ENCODE data around the gene OR10G8.
"Not testable (repeated sequence)": the region's sequence is repeated elsewhere in the genome, so short reads cannot be mapped to it uniquely, and the experiment has no call there.

The OR10G8 gene, protein sequence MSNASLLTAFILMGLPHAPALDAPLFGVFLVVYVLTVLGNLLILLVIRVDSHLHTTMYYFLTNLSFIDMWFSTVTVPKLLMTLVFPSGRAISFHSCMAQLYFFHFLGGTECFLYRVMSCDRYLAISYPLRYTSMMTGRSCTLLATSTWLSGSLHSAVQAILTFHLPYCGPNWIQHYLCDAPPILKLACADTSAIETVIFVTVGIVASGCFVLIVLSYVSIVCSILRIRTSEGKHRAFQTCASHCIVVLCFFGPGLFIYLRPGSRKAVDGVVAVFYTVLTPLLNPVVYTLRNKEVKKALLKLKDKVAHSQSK

GRCh38 chr11:124026498-124026897 is at the start of gene OR10G8:
TSS of gene OR10G8 (plus strand) at chr11:124026798. CDS start at chr11:124029623, 2,825 bp downstream.
- DNase-seq: no peak

DNA sequence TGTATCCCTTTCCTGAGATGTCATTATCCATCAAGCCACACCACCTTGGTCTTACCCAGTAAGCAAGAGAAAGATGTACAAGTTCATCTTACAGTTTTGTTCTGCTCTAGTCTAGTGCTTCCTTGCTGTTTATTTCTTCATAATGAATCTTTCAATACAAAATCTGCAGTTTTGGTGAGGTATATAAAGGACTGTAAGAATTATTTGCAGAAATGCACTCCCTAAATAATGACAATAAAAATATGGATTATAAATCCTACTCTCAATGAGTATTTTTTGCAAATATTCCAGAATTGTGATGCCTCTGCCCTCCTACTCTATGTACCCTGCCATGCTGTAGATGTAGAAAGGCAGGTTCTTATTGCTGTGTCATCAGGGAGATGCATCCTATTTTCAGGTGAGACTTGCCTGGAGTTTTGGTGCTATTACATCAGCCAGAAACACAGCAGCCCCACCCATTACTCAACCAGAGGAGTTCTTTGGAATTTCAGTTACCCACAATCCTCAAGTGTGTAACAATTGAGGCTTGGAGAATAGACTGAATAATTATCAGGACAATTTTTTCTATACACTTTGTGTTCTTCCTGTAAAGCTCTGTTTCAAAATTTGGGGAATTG is 48.8 kb upstream of the OR10G8 start, which contains the start of gene OR10S1:
TSS of gene OR10S1 (minus strand) at position 51 of the 617 bp plus-strand sequence. CDS start 117 bp downstream, outside the sequence.
- DNase-seq: no peak

DNA sequence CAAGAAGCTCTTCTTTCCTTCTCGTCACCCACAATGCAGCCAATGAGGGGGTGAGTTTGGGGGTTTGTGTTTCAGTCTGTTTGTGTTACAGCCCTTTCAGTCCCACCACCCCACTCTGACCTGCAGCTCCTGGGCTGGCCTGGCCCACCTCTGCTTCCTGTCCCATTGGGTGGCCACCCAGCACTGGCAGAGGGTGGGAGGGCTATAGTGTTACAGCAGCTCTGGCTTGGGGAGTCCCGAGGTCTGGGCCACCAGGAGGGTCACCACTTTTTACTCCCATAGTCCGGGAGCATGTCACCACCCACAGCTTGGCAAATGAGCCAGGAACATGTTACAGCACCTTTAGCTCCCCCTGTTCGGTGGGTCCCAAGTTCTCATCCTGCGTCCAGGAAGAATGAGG is 47.3 kb upstream of the OR10G8 start:
- DNase-seq: no peak

DNA sequence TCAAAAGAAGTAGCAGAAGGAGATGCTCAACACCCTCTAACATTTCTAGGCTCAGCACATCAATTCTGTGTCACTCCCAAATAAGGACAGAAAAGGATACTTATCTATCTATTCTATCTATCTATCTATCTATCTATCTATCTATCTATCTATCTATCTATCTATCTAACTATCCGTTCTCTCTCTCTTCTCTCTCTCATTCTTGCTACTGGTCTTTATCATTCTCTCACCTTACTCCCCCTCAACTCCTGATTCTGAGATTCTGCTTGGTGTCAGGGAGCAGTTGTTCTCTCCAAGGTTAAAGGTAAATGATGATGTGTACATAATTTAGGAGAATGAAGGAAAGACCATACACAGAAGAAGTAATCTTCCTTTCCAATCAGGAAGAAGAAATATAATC is 31.5 kb upstream of the OR10G8 start, which contains the start of gene OR10G6:
TSS of gene OR10G6 (minus strand) at position 43 of the 400 bp plus-strand sequence. CDS start at position 43, 0 bp downstream.
- no peak for DNase-seq

DNA sequence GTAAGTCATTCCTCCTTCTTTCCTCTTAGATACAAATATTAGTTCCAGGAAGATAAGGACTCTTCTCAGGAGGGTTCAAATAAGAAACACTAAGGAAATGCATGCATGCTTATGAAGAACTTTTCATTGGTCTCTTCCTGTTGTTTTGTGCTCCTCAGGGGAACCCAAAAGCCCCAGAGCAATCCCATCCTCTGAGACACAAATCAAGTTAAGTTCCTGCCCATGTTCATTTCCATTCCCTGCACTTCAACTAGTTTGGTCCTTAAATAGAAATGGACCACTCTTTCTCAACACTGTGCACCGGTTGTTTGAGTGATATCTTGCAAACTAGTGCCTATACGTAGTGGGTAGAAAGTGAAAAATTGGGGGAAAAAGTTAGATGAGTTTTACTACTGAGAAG is 13.9 kb upstream of the OR10G8 start, which contains the start of gene OR10G4:
TSS of gene OR10G4 (plus strand) at position 301 of the 400 bp plus-strand sequence. CDS start 2,578 bp downstream, outside the sequence.
- no peak for DNase-seq

GRCh38 chr11:124015837-124016236 is 10.8 kb upstream of the OR10G8 start:
- DNase-seq: not testable (repeated sequence)

- no peak for DNase-seq
These were observed 10.1 kb downstream of the OR10G8 start for GRCh38 chr11:124036666-124037065.

DNA sequence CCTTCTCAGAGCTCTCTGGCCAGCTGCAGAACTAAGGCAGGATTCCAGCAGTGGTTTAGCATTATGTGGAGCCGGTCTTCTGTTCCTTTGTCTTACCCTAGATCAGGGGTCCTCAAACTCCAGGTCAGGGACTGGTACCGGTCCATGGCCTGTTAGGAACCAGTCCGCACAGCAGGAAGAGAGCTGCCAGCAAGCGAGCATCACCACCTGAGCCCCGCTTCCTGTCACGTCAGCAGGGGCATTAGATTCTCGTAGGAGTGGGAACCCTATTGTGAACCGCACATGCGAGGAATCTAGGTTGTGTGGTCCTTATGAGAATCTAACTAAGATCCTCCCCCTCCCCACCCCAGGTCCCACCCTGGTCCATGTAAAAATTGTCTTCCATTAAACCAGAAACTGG is 13.0 kb downstream of the OR10G8 start:
- DNase-seq: no peak

DNA sequence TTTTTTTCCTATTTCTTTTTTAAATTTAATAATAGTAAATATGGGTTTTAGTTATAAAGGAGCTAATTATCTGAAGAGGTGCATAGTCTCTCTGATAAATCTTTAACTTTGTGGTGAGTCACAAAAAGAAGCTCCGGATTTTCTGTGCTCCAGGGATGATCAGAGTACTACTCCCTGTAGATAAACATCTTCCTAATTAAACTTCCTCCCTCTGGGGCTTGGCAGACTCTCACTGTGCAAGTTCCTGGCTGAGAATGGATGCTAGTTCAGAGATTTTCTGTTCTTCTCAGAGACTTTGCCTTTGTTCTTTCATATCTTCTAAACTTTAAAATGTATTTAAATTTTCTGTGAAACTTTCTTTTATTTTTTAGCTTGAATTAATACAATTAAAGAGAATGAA is 14.7 kb downstream of the OR10G8 start, which contains the start of gene OR10G7:
TSS of gene OR10G7 (minus strand) at position 72 of the 400 bp plus-strand sequence. CDS start 2,324 bp downstream, outside the sequence.
- no peak for DNase-seq

GRCh38 chr11:124043420-124043819 is 16.8 kb downstream of the OR10G8 start:
- no peak for DNase-seq

- no peak for DNase-seq
These were observed 24.1 kb downstream of the OR10G8 start for GRCh38 chr11:124050748-124051147.

GRCh38 chr11:124052966-124053365 is 26.4 kb downstream of the OR10G8 start:
- DNase-seq: no peak

- DNase-seq: peak in 1 of 3 experiments; percentile 27
These were observed 42.1 kb downstream of the OR10G8 start for GRCh38 chr11:124068601-124069110.

DNA sequence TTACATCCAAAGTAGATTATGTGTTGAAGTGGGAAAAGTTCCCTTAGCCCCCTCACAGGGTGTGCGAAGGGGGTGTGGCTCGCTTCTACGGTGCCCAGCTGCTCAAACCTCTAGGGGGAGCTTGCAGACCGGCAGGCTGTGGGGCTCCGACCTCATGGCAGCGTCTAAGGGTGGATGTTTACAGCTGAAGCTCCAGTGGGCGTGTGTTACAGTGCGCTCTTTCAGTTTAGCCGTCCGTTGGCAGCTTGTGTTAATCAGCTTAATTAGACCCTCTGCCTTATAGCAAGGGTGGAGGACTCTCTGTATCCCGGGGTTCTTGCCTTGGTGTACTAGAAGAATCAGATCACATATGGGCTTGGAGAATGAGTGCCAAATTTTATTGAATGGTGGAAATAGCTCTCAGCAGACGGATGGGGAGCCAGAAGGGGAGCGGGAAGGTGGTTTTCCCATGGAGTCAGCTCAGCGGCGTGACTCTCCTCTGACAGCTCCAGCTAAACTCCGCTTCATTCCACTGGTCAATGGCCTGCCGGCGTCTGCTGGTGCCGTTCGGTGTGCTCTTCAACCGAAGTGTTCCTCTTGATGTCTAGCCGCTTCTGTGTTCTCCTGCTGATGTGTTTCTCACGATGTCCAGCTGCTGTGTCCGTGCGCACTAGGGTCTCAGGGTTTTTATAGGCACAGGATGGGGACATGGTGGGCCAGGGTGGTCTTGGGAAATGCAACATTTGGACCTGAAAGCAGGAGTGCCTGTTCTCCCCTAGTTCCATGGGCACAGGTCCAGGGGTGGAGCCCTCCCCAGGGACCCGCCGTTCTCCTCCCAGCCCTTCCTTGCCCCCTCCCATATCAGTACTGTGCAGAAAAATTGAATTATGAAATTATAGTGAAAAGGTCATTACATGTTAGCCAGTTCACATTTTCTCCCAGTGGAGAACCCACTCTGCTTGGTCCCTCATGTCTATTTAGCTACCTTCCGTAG is 43.1 kb downstream of the OR10G8 start:
- DNase-seq: peak; percentile 14 to 88 (median 79)

- DNase-seq: peak; percentile 59 to 90 (median 59)
These were observed 44.5 kb downstream of the OR10G8 start for GRCh38 chr11:124070915-124071622.

- DNase-seq: no peak
These were observed 45.0 kb downstream of the OR10G8 start for GRCh38 chr11:124071623-124071948.

DNA sequence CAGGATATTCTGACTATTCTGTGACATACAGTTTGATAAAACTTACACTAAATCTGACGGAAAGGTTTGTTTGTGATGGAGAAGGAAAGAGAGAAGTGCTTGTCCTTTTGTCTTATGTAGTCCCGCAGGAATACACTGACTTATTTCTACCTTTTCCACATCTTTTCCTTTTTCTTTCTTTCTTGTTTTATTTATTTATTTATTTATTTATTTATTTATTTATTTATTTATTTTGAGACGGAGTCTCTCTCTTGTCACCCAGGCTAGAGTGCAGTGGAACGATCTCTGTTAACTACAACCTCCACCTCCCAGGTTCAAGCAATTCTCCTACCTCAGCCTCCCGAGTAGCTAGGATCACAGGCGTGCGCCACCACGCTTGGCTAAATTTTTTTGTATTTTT is 45.5 kb downstream of the OR10G8 start:
- DNase-seq: no peak

GRCh38 chr11:124074554-124074953 is 48.0 kb downstream of the OR10G8 start:
- DNase-seq: no peak

DNA sequence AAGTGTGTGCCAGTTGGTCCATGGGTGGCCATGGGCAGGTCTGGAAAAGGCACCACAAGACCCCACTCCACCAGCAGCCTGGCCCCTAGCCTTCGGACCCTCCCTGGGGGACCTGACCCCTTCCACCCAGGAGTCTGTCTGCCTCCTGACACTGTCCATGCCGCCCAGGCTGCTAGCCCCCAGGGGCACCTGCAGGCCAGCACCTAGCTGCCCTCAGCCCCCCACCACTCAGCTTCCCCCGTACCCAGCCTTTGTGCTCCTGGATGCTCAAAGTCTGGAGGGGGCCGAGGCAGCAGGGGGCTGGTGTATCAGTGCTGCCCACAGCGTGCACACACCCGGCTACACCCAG is 48.9 kb downstream of the OR10G8 start:
- no peak for DNase-seq

DNA sequence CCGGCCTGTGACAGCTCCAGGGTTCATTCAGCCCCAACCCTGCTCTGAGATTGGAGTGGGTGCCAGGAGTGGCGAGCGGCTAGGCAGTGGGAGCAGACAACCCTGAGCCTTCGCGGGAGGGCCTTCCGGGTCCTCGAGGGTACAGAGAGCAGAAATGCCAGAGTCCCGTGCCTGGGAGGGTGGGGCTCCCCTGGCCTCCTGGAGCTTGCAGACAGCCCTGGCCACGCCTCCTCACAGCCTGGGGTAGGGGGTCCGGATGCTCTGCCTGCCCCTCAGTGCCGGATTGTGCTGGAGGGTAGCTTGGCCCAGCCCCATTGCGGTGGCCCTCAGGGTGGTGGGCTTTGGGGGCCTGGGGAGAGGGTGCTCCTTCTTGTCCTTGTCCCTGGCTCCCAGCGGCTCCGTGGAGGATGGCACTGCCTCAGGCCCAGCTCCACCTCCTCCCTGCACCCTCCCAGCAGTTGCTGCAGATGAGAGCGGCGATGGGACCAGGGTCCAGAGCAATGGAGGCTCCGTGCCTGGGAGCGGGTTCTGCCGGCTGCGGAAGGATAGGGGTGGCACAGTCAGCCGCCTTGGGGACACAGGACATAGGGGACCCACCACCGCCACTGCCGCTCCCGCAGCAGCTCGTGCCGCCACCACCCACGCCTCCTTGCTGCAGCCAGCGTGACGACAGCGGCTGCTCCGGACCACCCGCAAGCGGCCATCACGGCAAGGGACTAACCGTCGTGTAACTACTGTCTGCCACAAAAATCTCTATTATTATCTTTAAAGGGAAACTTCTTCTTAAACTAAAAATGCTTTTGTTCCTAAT is 49.4 kb downstream of the OR10G8 start:
- DNase-seq: peak in 2 of 3 experiments; percentile 48 to 58

DNA sequence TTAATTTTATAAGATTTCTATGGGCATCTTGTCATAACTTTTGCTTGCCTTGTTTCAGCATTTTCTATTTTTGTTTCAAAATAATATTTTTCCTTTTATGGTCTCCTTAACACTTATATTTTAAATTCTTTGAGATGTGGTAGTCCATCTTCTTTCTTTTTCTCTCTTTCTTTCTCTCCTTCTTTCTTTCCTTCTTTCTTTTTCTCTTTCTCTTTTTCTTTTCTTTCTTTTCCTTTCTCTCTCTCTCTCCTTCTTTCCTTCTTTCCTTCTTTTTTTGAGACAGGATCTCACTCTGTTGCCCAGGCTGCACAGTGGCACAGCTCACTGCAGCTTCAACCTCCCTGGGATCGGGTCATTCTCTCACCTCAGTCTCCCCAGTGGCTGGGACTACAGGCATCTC is 50.7 kb downstream of the OR10G8 start:
- no peak for DNase-seq

Measured in NCI-H1417 (cell line).